Suppressor macrophage treated with lipopolysaccharide for 4 hours (primary cell): Measurements from ENCODE around the gene RIPK1.
"Not testable (repeated sequence)": the region's sequence is repeated elsewhere in the genome, so short reads cannot be mapped to it uniquely, and the experiment has no call there.

ENCODE experiments used
- DNase-seq: peaks from one replicate; pipeline ENCODE4 v3.0.0-alpha.2; 2020

Gene RIPK1

GRCh38 chr6:3137057-3137777 lies 68.9 kb downstream of the RIPK1 start:
- DNase-seq, result no peak

DNA sequence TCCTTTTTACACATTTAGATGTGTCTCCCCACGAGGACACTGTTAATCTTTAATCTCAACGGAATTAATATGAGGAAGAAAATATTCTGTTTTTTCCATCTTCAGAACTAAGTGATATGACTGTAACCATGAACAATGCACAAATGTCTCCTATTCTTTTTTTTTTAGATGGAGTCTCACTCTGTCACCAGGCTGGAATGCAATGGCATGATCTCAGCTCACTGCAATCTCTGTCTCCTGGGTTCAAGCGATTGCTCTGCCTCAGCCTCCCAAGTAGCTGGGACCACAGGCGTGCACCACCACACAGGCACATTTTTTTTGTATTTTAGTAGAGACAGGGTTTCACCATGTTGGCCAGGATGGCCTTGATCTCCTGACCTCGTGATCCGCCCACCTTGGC lies 69.6 kb downstream of the RIPK1 start:
- not testable (repeated sequence) for DNase-seq

DNA sequence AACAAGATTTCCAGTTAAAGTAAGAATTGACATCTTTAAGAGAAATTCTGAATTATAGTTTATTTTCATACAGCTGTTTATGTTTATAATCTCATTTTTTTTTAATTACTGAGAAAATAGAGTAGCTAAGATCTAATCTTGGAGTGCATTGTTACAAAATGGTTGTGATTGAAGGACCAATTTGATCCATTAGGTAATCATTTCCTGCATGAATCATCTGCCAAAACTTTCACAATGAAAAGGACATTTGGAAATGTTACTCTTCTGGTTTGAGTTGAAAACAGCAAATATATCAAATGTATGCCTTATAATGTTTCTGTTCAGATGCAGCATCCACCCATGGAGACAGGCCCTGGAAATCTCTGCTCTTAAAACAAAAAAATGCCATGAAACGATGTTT lies 70.0 kb downstream of the RIPK1 start:
- peak; percentile 63 for DNase-seq

DNA sequence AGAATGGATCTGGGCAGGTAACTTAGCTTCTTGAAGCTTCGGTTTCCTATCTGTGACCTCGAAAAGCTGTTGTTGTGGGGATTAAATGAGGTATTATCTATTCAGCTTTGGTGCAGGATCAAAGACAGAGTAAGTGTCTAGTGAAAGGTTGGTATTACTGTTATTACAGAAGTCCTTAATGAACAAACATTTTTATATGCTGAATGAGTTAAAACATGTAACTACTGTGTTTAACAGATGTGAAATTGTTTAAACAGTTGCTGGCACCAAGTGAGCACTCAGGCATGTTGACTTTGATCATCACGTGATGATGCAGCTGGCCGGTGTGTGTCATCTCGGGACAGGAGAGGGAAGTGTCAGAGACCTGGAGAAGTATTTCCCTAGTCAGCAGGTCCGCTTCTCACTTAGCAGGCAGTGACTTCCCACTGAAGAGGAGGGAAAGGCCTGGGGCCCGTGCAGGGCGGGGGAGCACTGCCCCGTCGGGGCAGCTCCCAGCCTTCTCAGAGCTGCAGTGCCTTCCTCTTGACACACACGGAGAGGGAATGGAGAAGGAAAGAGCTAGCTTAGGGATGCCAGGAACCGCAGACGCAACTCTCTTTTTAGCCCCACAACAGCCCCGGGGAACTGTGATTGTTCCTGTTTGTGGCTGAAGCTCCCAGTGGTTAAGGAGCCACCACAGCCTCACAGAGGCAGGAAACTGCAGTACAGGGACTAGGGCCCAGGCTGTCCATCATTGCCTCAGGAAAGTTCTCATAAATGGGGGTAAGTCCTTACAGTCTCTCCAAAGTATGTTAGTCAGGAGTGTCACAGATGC lies 71.0 kb downstream of the RIPK1 start:
- peak; percentile 85 for DNase-seq

DNA sequence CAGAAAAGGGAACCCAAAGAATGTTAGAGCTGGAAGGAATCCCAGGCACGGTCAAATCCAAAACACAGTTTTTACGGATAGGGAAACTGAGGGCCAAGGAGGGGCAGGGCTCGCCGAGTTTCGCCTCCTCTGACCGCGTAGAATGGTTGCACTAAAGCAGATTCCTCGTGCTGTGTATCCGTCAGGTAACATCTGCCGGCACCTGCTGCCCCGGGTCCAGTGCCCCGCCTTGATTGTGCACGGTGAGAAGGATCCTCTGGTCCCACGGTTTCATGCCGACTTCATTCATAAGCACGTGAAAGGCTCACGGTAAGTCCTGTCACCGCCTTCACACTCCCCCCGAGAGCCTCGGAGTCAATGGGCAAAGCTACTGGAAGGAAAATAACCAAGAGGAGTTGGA lies 71.9 kb downstream of the RIPK1 start:
- no peak for DNase-seq

- DNase-seq, result no peak
These were observed 74.2 kb downstream of the RIPK1 start for GRCh38 chr6:3142536-3142935.

GRCh38 chr6:3143158-3143557 lies 74.9 kb downstream of the RIPK1 start:
- DNase-seq, result no peak

GRCh38 chr6:3144571-3144970 lies 76.3 kb downstream of the RIPK1 start:
- no peak for DNase-seq

DNA sequence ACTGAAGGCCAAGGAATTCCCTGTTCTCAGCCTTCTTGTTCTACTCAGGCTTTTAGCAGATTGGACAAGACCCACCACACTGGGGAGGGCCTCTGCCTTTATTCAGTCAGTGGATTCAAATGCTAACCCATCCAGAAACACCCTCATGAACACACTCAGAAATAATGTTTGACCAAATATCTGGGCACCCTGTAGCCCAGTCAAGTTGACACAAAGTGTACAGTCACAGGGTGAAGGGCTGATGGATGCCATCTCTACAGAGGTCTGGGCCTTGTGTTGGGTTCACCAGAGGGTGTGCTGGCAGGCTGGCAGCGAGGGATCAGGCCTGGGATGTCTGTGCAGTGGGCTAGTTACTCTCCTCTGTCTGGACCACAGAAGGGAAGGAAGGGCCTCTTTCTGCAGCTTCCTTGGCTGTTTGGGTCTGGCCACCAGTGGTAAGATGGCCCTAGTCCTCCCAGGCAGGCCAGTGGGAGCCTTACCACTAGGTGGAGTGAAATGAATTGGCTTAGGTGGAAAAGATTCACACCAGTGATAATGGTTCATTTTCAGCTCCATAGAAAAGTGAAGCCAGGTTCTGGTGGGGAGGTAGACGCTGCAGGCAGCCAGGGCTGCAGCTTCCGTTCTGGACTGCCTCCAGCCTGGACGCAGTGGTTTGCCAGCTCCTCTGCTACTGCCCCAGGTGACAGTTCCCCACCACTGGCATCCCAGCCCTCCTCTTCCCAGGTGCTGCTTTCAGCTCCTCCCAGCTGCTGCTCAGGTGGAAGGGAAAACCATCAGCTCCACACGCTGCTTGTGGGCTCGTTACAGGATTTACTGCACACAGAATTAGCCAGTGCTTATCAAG lies 79.8 kb downstream of the RIPK1 start:
- no peak for DNase-seq

GRCh38 chr6:3151691-3152090 lies 83.4 kb downstream of the RIPK1 start:
- no peak for DNase-seq

DNA sequence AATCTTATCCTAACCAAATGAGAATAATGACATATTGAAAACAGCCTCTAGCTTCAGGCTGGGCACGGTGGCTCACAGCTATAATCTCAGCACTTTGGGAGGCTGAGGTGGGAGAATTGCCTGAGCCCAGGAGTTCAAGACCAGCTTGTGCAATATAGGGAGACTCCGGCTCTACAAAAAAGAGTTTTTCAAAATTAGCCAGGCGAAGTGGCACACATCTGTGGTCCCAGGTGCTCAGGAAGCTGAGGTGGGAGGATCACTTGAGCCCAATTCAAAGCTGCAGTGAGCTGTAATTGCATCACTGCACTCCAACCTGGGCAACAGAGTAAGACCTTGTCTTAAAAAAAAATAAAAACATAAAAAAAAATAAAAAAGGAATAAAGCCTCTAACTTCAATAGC lies 84.4 kb downstream of the RIPK1 start:
- no peak for DNase-seq

DNA sequence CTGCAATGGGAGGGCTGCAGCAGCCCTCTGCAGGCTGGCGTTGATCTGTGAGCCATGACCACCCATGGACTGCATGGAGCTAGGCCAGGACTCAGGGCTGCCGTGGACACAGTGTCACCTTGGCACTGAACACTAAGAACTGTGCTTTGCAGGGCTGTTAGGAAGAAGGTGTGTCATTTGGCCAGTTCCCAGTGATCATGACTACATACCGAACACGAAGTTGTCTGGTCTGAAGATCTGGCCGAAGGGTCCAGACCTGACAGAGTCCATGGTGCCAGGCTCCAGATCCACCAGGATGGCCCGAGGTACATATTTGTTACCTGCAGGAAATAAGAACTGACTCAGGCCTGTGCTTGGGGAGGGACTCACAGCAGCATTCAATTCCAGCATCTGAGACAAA lies 87.1 kb downstream of the RIPK1 start:
- DNase-seq, result not testable (repeated sequence)

DNA sequence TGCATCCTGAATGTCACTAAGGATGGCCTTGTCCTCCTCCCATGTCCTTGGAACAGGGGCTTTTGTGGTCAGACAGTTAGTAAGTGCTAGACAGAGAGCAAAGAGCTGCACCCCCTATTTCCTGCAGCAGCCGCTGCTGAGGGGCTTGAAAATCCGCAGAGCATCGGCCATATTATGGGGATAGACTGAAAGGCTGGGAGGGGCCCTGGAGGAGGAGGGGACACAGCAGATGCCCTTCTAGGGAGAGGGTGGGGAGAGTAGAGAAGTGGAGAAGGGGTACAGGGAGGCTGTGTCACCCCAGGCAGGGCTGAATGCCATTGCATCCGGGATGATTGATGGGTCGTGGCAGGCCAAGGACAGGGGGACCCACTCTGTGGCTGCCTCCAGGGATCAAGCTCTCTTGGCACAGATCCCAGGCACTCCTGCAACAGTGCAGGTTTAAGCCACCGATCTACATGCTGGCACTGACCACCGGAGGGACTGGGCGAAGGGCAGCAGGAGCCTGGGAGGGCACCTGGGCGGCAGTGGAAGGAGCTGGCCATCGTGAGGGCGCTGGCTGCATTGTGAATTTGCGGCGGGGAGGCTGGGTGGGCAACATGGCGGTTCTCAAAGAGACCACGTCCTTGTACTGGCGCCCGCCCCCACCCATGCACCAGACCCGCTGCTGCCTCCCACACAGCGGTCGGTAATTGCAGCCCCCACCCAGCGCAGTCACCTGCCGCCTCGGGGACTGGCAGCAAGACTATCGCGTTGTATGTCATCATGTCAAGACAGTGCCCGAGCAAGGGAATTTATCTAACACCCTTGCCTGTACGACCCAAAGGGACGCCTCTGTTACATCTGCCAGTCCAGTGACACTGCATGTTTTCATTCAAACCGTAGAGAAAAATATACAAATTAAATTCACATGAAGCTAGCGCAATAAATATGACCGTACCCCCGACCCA lies 88.2 kb downstream of the RIPK1 start:
- not testable (repeated sequence) for DNase-seq

DNA sequence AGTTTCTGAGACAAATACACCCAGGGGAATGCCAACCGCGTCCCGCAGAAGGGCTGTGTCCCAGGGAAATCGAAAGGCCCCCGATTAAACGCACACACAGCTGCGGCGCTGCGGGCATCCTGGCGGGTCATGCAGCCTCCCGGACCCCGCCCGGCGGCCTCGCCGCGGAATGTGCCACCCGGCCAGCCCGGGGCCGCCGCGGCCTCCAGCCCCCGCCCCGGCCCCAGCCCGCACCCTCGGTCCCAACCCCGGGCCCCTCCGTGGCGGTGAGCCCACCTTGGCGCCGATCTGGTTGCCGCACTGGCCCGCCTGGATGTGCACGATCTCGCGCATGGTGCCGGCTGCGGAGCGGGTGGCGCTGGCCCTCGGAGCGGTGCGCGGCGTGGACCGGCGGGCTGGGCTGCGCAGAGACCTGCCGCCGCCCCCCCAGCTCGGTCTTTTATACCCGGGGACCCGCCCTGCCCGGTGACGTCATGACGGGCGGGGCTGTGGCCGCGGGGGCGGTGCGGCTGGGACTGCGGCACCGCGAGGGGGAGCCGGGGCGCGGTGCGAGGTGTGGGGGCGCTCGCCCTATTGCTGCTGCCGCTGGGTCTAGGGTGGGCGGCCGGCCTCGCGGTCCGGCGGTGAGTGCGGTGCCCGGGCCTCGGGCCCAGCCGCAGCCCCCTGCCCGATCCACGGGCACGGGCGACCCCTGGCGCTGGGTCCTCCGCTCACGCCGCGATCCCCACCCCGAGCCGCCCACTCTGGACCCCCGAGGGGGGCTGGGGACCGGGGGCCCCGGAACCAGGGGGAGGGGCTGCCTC lies 89.0 kb downstream of the RIPK1 start, which contains the start of gene TUBB2A:
TSS of gene TUBB2A (minus strand) at position 414 of the 803 bp plus-strand sequence. CDS start at position 333, 81 bp downstream.
- DNase-seq, result peak; percentile 94

- no peak for DNase-seq
These were observed 91.8 kb downstream of the RIPK1 start for GRCh38 chr6:3159805-3160781.

GRCh38 chr6:3162067-3162497 lies 93.8 kb downstream of the RIPK1 start:
- no peak for DNase-seq

DNA sequence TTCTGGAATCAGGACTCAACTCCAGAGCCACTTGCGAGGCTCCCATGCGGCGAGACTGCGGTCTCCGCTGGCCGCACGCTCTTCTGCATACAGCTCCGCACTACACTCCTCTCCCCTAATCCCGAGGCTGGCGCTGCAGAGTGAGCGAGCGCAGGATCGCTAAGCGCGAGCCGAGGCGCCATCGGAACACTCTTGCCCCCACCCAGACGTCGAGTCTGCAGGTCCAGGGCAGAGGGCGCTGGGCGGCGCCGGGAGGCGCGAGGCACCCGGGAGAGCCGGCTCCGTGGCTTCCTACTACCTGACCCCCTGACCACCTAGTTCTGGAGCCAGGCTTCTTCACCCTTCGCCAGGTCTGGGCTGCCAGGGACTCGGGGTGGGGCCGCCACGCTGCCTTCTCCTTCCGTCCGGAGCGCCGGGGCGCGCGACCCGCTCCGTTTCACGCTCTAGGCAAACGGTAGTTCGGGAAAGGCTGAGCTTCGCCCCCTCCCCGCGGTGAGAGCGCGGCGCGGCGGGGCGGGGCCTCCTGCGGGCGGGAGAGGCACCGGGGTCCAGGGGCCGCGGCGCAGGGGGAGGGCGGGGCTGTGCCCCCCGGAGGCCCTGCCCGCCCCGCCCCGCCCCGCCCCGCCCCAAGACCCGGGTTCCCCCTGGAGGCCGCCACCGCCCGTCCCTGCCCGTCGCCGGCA lies 94.4 kb downstream of the RIPK1 start:
- DNase-seq, result peak; percentile 63

DNA sequence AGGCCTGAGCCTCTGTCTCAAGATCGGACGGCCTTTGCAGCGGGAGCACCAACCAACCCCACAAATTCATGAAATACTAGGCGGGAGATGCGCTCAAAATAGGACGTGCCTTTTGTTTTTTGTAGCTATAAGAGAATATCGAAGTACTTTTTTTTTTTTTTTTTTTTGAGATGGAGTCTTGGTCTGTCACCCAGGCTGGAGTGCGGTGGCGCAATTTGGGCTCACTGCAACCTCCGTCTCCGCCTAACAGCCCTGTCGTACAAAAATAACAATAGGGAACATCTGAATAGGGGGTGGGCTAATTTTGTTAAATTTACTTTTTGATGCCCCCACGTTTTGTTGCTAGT lies 94.9 kb downstream of the RIPK1 start:
- DNase-seq, result peak; percentile 44

DNA sequence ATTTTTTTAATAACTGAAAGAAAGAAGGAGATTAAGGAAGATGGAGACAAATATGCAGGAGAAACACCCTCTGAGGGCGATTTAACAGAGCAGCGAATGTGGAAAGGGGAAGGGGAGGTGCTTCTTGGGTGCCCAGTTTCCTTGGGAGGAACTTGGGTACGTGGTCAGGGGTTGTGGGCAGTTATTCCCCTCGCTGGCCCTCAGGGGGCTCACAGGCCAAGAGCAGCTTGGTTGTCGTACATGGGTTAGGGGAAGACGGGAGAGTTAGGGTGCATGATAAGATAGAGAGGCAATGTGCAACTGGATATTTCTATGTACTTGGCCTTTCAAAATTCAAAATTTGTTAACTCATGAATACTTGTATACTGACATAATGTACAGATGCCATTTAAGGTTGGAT lies 96.1 kb downstream of the RIPK1 start:
- no peak for DNase-seq
